ENCODE results near the gene MACROD1.

Gene MACROD1

GRCh38 chr11:64055077-64055476 lies 110.8 kb downstream of the MACROD1 start:
- DNase-seq (ENCODE audit: low read depth, low spot score): no peak
- TF ChIP-seq, protein P1, sequence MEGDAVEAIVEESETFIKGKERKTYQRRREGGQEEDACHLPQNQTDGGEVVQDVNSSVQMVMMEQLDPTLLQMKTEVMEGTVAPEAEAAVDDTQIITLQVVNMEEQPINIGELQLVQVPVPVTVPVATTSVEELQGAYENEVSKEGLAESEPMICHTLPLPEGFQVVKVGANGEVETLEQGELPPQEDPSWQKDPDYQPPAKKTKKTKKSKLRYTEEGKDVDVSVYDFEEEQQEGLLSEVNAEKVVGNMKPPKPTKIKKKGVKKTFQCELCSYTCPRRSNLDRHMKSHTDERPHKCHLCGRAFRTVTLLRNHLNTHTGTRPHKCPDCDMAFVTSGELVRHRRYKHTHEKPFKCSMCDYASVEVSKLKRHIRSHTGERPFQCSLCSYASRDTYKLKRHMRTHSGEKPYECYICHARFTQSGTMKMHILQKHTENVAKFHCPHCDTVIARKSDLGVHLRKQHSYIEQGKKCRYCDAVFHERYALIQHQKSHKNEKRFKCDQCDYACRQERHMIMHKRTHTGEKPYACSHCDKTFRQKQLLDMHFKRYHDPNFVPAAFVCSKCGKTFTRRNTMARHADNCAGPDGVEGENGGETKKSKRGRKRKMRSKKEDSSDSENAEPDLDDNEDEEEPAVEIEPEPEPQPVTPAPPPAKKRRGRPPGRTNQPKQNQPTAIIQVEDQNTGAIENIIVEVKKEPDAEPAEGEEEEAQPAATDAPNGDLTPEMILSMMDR (IDR thresholded peaks at IDR 0.05; ENCODE audit: insufficient read depth, low read length, missing control alignments): no peak
- ChIA-PET POLR2A (no interaction called here), CTCF (no interaction called here)
- H3K4me3 ChIP-seq (ENCODE audit: low read depth, low read length): no peak overlapping the region

- POLR2A ChIA-PET: no interaction called here
- DNase-seq (ENCODE audit: low read depth, low spot score): no peak
- TF ChIP-seq, protein P1 (IDR thresholded peaks at IDR 0.05; ENCODE audit: insufficient read depth, low read length, missing control alignments): no peak
- no peak overlapping the region for H3K4me3 ChIP-seq (ENCODE audit: low read depth, low read length)
- CTCF ChIA-PET: no interaction called here
Measured at GRCh38 chr11:64053699-64054098, 112.2 kb downstream of the MACROD1 start.

- CTCF ChIA-PET: no interaction called here
- TF ChIP-seq, protein P1 (IDR thresholded peaks at IDR 0.05; ENCODE audit: insufficient read depth, low read length, missing control alignments): no peak
- POLR2A ChIA-PET: no interaction called here
- H3K4me3 ChIP-seq (ENCODE audit: low read depth, low read length): no peak overlapping the region
- no peak for DNase-seq (ENCODE audit: low read depth, low spot score)
Measured at GRCh38 chr11:64052938-64053622, 112.8 kb downstream of the MACROD1 start.

DNA sequence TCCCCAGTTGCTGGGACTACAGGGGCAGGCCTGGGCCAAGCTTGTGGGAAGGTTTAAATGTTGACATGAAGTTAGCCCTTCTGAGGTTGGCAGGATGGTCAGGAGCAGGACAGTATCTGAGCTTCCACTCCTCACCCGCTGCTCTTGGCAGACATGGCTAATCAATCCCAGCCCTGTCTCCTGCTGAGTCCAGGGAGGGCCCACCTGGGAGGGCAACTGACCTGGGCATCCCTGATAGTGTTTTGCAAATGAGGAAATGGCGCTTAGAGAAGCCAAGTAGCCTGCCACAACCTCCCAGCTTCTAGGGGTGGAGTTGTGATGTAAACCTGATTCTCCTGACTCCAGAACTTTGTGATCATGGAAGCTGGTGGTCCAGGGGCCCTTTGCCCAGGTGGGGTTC lies 113.5 kb downstream of the MACROD1 start:
- CTCF ChIA-PET: interaction anchor here (1.4 kb wide), 1 partner anchor 12 kb away, joined by 4 read pairs; no protein-coding TSS in a partner anchor
- TF ChIP-seq, protein P1 (IDR thresholded peaks at IDR 0.05; ENCODE audit: insufficient read depth, low read length, missing control alignments): no peak
- POLR2A ChIA-PET: no interaction called here
- DNase-seq (ENCODE audit: low read depth, low spot score): no peak
- H3K4me3 ChIP-seq (ENCODE audit: low read depth, low read length): no peak overlapping the region

GRCh38 chr11:64051297-64051696 lies 114.6 kb downstream of the MACROD1 start:
- POLR2A ChIA-PET: interaction anchor here (0.6 kb wide), 1 partner anchor 43 kb away, joined by 3 read pairs; no protein-coding TSS in a partner anchor
- TF ChIP-seq, protein P1 (IDR thresholded peaks at IDR 0.05; ENCODE audit: insufficient read depth, low read length, missing control alignments): no peak

DNA sequence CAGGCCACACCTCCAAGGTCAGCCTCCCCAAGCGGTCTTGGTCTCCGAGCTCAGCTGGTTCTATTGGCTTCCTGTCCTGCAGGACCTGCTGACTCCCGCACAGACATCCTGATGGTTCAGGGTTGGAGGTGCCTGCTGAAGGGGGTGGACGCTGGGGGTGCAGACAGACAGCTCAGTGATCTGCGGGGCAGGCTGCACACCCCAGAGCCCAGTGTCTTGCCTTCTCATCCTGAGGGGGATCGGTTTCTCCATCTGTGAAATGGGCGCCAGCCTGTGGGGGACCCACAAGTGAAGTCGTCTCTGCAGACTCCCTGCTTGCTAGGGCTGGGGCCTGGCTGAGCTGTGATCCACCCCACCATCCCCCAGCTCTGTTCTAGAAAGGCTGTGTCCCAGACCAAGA lies 116.4 kb downstream of the MACROD1 start:
- POLR2A ChIA-PET: no interaction called here
- TF ChIP-seq, protein P1 (IDR thresholded peaks at IDR 0.05; ENCODE audit: insufficient read depth, low read length, missing control alignments): no peak

More at GRCh38 chr11:64051297-64051696, 114.6 kb downstream of the MACROD1 start:
- CTCF ChIA-PET: interaction anchor here (0.9 to 1.4 kb wide), 3 partner anchors 8 to 22 kb away, joined by 3 to 5 read pairs (median 4); no protein-coding TSS in a partner anchor
- no peak overlapping the region for H3K4me3 ChIP-seq (ENCODE audit: low read depth, low read length)
- no peak for DNase-seq (ENCODE audit: low read depth, low spot score)

More for the DNA sequence above, 116.4 kb downstream of the MACROD1 start:
- H3K4me3 ChIP-seq (ENCODE audit: low read depth, low read length): no peak overlapping the region
- CTCF ChIA-PET: no interaction called here
- DNase-seq (ENCODE audit: low read depth, low spot score): no peak
